GM19463 (cell line): ENCODE results near the gene CSF1.
"Not testable (repeated sequence)": the region's sequence is repeated elsewhere in the genome, so short reads cannot be mapped to it uniquely, and the experiment has no call there.

ENCODE experiments used
- ATAC-seq: cut with Tn5 transposase; IDR thresholded peaks from one replicate; pipeline ENCODE4 v1.9.1; 2021; ENCODE audit warnings: mild to moderate bottlenecking, moderate library complexity; ENCODE audit not compliant: unreplicated experiment

Gene CSF1

DNA sequence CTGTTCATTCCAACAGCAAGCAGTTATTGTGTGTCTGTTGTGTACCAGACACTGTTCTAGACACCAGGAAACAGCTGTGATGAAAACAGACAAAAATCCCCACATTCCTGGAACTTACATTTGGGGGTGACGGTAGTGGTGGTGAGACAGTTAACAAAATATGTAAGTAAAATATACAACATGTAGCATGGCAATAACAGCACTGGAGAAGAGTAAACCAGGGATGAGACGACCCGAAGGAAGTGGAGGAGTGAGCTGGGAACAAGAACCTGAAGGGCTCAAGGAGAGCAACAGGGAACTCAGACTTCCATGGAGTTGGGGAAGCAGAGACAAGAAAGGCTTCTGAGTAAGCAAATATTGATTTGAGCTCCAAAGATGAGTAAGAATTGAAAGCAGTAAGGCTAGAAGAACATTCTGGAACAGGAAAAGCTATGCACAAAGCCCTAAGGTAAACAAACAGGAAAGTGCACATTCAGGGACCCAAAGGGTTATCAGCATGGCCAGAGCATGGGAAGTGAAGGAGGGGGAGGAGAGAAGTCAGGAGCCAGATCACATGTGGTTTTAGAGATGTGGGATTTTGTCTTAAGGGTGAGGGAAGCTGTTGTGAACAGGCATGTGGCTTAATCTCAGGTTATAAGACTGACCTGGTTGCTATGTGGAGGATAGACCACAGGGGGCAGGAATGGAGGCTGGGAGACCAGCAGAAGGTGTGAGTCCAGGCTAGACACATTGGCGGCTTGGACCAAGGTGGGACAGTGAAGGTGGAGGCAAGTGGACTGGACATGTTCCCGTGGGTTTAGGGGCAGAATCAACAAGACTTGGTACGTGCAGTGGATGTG, 7.3 kb downstream of the CSF1 start:
- ATAC-seq: no peak

GRCh38 chr1:109918671-109919070, 8.0 kb downstream of the CSF1 start:
- ATAC-seq: no peak

DNA sequence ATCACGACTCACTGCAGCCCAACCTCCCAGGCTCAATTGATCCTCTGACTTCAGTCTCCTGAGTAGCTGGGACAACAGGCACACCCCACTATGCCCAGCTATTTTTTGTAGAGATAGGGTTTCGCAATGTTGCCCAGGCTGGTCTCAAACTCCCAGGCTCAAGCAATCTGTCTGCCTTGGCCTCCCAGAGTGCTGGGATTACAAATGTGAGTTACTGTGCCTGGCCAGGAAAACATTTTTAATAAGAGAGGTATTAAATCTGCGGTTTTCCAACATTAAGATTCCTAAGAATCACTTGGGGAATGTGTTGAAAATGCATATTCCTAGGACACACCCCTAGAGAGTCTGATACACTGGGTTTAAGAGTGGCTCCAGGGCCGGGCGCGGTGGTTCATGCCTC, 8.7 kb downstream of the CSF1 start:
- no peak for ATAC-seq

- not testable (repeated sequence) for ATAC-seq
These were observed 9.7 kb downstream of the CSF1 start for GRCh38 chr1:109920391-109920790.

DNA sequence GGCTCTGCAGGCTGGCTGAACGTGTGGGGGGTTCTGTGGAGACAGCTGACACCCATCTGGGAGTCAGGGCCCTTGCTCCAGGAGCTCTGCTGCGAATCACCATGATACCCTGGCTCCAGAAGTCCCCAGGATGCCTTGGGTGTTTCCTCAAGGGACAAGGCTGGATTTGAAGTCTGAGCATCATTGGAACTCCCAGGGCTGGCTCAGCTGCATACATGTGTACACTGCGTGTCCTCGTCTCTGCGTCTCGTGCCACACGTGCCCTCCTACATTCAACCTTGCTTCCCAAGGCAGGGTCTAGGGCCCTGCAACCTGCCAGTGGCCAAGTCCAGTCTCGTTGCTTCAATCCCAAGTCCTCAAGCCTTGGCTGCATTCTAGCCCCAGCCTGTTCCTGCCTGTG, 11.7 kb downstream of the CSF1 start:
- ATAC-seq: no peak

GRCh38 chr1:109923131-109923945, 12.7 kb downstream of the CSF1 start:
- no peak for ATAC-seq

DNA sequence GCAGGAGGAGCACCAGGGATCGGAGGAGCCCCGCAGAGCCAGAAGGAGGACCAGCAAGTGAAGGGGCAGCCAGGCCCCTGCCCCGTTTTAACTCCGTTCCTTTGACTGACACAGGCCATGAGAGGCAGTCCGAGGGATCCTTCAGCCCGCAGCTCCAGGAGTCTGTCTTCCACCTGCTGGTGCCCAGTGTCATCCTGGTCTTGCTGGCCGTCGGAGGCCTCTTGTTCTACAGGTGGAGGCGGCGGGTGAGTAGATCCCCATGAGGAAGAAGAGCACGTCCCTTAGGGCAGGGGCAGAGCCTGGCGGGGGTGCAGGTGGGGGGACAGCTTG, 13.3 kb downstream of the CSF1 start:
- no peak for ATAC-seq

DNA sequence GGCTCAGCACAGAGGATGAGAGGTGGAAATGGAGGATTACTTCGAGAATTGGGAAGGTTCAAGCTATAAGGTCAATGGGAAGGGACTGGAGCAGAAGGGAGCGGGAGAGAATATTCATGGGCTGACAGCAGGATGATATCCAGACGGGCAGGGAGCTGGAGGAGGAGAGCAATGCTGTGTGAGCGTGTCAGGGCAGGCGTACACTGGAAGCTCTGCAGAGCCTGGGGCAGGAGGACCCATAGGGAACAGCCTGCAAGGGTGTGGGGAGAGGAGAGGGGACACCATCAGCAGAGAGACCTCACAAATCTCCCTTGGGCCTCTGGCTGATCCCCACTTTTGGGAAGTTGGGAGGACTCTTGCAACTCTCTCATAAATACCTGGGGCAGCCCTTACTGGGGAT, 13.7 kb downstream of the CSF1 start:
- ATAC-seq: no peak

- ATAC-seq: no peak
These were observed 14.7 kb downstream of the CSF1 start for GRCh38 chr1:109925159-109925990.

GRCh38 chr1:109926662-109927300, 16.1 kb downstream of the CSF1 start:
- no peak for ATAC-seq

DNA sequence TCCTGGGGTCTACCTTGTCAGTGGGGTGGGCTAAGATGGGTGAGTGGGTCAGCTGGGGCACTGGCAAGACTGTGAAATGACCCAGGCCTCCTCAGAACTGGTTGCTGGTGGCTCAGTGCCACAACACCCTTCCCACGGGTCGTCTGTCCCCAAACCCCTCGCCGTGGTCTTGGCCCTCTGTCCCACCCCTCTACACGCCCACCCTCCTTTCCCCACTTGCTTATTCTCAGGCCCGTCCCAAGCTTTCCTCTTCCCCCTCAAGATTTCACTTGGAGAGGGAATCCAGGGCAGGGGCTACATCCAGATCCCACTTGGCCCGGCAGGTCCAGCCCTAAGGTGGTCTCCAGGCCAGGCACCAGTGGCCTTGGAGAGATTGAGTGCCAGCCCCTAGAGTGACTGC, 16.7 kb downstream of the CSF1 start:
- no peak for ATAC-seq

GRCh38 chr1:109927911-109928321, 17.3 kb downstream of the CSF1 start:
- ATAC-seq: no peak

GRCh38 chr1:109928591-109929111, 18.0 kb downstream of the CSF1 start:
- no peak for ATAC-seq

- no peak for ATAC-seq
These were observed 18.5 kb downstream of the CSF1 start for GRCh38 chr1:109929170-109929569.

DNA sequence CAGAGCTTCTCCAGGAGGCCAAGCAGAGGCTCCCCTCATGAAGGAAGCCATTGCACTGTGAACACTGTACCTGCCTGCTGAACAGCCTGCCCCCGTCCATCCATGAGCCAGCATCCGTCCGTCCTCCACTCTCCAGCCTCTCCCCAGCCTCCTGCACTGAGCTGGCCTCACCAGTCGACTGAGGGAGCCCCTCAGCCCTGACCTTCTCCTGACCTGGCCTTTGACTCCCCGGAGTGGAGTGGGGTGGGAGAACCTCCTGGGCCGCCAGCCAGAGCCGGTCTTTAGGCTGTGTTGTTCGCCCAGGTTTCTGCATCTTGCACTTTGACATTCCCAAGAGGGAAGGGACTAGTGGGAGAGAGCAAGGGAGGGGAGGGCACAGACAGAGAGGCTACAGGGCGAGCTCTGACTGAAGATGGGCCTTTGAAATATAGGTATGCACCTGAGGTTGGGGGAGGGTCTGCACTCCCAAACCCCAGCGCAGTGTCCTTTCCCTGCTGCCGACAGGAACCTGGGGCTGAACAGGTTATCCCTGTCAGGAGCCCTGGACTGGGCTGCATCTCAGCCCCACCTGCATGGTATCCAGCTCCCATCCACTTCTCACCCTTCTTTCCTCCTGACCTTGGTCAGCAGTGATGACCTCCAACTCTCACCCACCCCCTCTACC, 19.1 kb downstream of the CSF1 start:
- ATAC-seq: no peak

DNA sequence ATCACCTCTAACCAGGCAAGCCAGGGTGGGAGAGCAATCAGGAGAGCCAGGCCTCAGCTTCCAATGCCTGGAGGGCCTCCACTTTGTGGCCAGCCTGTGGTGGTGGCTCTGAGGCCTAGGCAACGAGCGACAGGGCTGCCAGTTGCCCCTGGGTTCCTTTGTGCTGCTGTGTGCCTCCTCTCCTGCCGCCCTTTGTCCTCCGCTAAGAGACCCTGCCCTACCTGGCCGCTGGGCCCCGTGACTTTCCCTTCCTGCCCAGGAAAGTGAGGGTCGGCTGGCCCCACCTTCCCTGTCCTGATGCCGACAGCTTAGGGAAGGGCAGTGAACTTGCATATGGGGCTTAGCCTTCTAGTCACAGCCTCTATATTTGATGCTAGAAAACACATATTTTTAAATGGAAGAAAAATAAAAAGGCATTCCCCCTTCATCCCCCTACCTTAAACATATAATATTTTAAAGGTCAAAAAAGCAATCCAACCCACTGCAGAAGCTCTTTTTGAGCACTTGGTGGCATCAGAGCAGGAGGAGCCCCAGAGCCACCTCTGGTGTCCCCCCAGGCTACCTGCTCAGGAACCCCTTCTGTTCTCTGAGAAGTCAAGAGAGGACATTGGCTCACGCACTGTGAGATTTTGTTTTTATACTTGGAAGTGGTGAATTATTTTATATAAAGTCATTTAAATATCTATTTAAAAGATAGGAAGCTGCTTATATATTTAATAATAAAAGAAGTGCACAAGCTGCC, 19.8 kb downstream of the CSF1 start:
- no peak for ATAC-seq

DNA sequence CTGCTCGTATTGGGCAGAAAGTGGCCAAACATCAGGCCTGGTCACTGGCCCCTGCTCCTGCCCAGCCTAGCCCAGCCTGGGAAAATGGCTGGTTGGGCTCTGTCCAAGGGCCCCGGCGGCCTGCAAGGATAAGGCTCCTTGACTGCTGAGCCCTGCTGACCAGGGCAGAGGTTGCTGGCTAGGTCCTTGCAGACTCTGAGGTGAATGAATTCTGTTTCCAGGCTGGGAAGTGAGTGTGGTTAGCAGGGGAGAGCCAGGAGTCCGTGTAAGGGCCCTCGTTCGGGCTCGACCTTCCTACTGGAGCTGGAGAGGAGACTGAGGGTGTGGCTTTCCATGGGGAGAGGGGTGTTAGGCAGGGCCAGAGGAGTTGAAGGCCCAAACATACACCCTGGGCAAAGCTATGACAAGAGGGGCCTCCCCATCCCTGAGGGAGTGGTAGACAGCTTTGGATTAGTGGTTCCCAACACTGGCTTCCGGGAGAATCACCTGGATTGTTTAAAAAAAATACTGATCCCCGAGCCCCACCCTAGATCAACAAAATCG, 20.6 kb downstream of the CSF1 start:
- ATAC-seq: no peak

GRCh38 chr1:109931911-109932636, 21.4 kb downstream of the CSF1 start:
- no peak for ATAC-seq

- no peak for ATAC-seq
These were observed 22.0 kb downstream of the CSF1 start for GRCh38 chr1:109932679-109933078.
